ENCODE results near the gene PLEKHN1. TPM values are rescaled to one million over a fixed set of nuclear protein-coding genes. Genes with fewer than 3 reads are reported as not detected.

Gene PLEKHN1
- total RNA-seq, 1 donor, result 0.54 TPM

GRCh38 chr1:967466-968343 lies 1.4 kb downstream of the PLEKHN1 start:
- H3K4me3 ChIP-seq (ENCODE audit: low read depth, low read length), result no peak overlapping the region
- TF ChIP-seq CTCF (IDR thresholded peaks at IDR 0.05; ENCODE audit: insufficient read depth, low read length), result no peak
- no peak for DNase-seq (ENCODE audit: low read depth)

DNA sequence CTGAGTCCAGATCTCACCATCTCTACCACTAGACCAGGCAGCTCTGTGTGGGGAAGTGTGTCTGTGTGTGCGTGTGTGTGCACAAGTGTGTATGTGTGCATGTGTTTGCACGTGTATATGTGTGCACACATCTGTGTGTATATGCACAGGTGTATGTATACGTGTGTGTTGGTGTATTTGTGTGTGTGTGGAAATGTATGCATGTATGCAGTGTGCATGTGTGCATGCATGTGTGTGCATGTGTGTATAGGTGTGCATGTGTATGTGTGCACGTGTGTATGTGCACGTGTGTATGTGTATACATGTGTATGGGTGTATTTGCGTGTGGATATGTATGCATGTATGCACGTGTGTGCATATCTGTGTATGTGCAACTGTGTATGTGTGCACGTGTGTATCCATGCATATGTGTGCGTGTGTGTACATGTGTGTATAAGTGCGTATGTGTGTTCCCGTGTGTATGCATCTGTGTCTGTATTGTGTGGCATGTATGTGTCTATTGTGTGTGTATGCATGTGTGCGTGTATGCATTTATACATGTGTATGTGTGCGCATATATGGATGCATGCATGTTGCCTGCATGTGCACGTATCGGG lies 3.1 kb downstream of the PLEKHN1 start:
- TF ChIP-seq CTCF (IDR thresholded peaks at IDR 0.05; ENCODE audit: insufficient read depth, low read length), result no peak
- DNase-seq (ENCODE audit: low read depth), result no peak
- H3K4me3 ChIP-seq (ENCODE audit: low read depth, low read length), result no peak overlapping the region

- DNase-seq (ENCODE audit: low read depth), result no peak
- TF ChIP-seq CTCF (IDR thresholded peaks at IDR 0.05; ENCODE audit: insufficient read depth, low read length), result no peak
- no peak overlapping the region for H3K4me3 ChIP-seq (ENCODE audit: low read depth, low read length)
These were observed 4.1 kb downstream of the PLEKHN1 start for GRCh38 chr1:970242-970972.

DNA sequence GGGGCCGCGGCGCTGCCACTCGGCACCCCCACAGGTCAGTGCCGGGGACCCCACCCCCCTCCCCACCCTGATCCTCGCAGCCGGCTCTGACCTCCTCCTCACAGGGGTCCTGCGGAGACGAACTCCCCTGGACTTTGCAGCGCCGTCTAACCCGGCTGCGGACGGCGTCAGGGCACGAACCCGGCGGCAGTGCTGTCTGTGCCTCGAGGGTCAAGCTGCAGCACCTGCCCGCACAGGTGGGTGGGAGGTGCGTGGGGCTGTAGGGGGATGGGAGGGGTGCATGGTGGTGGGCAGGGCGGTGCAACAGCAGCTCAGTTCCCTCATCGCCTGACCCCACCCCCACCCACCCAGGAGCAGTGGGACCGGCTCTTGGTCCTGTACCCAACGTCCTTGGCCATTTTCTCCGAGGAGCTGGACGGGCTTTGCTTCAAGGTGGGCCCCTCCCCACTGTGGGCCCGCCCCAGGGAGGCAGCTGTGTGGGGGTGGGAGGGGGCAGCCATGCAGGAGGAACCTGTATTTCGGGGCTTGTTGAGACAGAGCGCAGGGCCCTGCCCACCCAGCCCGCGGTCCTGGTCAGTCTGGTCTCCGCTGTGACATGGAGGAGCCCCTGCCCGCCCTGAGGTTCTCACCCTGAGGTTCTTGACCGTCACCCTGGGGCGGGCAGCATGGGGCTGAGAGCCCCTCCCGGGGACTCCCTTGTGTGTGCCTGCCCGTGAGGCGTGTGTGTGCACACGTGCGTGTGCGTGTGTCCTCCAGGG lies 4.9 kb downstream of the PLEKHN1 start:
- H3K4me3 ChIP-seq (ENCODE audit: low read depth, low read length), result no peak overlapping the region
- no peak for TF ChIP-seq CTCF (IDR thresholded peaks at IDR 0.05; ENCODE audit: insufficient read depth, low read length)
- DNase-seq (ENCODE audit: low read depth), result no peak

GRCh38 chr1:971751-972506 lies 5.6 kb downstream of the PLEKHN1 start:
- no peak for DNase-seq (ENCODE audit: low read depth)
- no peak overlapping the region for H3K4me3 ChIP-seq (ENCODE audit: low read depth, low read length)
- no peak for TF ChIP-seq CTCF (IDR thresholded peaks at IDR 0.05; ENCODE audit: insufficient read depth, low read length)

Data from fibroblast of the aortic adventitia (primary cell).